Measurements from ENCODE around the gene PMPCA. TPM values are rescaled to one million over a fixed set of nuclear protein-coding genes. Genes with fewer than 3 reads are reported as not detected.

The PMPCA gene
- total and polyA plus RNA-seq, 2 of the 13 experiments (the other 11 are each of a cell fraction or from before 2014, with no cell fraction given) = 70.2 to 88.4 TPM

- Histone ChIP-seq H3K4me3 (replicated peaks in 1 of 3; ENCODE audit: insufficient read depth in 1 of 3, low read depth in 2 of 3, low read length in 3 of 3) (no peak overlapping the region), H3K9me3 (ENCODE audit: low read length) (no peaks in the 10 kb centered on the region), H3K27me3 (ENCODE audit: control insufficient read depth in 1 of 2, insufficient read depth in 2 of 2, low read length in 2 of 2) (no peaks in the 10 kb centered on the region; a peak in 1 of 5 replicates), H3K9ac (ENCODE audit: insufficient read depth, low read depth, low read length) (no peak overlapping the region), H3K36me3 (replicated peaks in 1 of 2; ENCODE audit: control insufficient read depth in 1 of 2, insufficient read depth in 2 of 2, low read length in 2 of 2) (peaks cover 16 to 25% of the 10 kb centered on the region in 2 experiments; a peak in 3 of 5 replicates), H3K4me2 (ENCODE audit: low read depth, low read length) (no peak overlapping the region), H4K20me1 (ENCODE audit: insufficient read depth, low read length) (no peaks in the 10 kb centered on the region), H2AFZ (ENCODE audit: low read length) (no peak overlapping the region), H3K4me1 (ENCODE audit: insufficient read depth, low read length) (peaks cover 14% of the 10 kb centered on the region), H3K79me2 (ENCODE audit: insufficient read depth, low read length) (no peaks in the 10 kb centered on the region), H3K27ac (ENCODE audit: extremely low read length, insufficient read depth, low read length) (no peak overlapping the region)
- no peak for DNase-seq (ENCODE audit: low spot score)
- BruUV-seq (replicated peaks) = no TSS peak
- in situ Hi-C loops (cut with HindIII; ENCODE audit: extremely low pct_ligation_motif_present, low pct_unique_long_range_greater_than_20kb) = no loop called here
- ATAC-seq = no peak
- TF ChIP-seq ATF6 (CRISPR knock-in tag; conservative IDR thresholded peaks at IDR 0.05) (no peak), TFE3 (CRISPR knock-in tag; IDR thresholded peaks at IDR 0.05) (no peak), SAP130 (CRISPR knock-in tag; IDR thresholded peaks at IDR 0.05; ENCODE audit: low read depth) (no peak), ATM (IDR thresholded peaks at IDR 0.05; ENCODE audit: borderline replicate concordance) (no peak), ZFX (CRISPR knock-in tag; IDR thresholded peaks at IDR 0.05; ENCODE audit: low read depth) (0 out of 2 replicates have a peak, but pooled peaks have one; percentile 10), ZBTB34 (CRISPR knock-in tag; IDR thresholded peaks at IDR 0.05) (no peak), IKZF4 (CRISPR knock-in tag; IDR thresholded peaks at IDR 0.05; ENCODE audit: borderline replicate concordance, low read depth, not compliant biosample characterization) (no peak), AGO2 (optimal IDR thresholded peaks at IDR 0.05; ENCODE audit: low read depth, low read length) (peak; percentile 36)
- intact Hi-C loops (cut with micrococcal nuclease; ENCODE audit: unreplicated experiment) = no loop called here
- ChIA-PET CTCF (ENCODE audit: low intra/inter-chr PET ratio, low total read pairs) (no interaction called here), POLR2A (no interaction called here)
- WGBS (ENCODE audit: low lambda C conversion rate) = 93% methylated on average over 17 of the region's 28 CpGs
- FAIRE-seq = no peak
Measured at GRCh38 chr9:136378170-136379002, 32.1 kb upstream of the PMPCA start.

Data from HepG2 (cell line).